ENCODE results near the gene UNKL.
A peak's percentile ranks its signal among the peaks of the same experiment; 100 is the strongest.

The UNKL gene

GRCh38 chr16:1407753-1408152 lies 6.8 kb downstream of the UNKL start:
- no peak for DNase-seq (ENCODE audit: low read depth in 2 of 3, low spot score in 1 of 3)

DNA sequence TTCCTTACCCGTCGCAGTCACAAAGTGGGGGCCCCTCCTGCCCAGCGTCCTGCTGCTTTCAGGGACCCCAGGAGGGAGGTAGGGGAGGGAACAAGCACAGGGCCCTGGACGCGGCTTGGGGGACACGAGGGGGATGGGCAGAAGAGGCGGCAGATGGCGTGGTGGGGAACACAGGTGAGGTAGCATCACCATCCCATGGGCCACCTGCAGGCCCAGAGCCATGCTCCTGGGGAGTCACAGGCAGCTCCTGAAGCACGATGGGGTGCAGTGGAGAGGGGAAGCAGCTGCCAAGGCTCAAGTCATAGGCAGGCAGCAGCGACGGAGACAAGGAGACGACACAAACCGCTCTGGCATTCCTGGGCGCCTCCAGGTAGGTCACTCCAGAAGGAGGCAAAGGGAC lies 10.8 kb downstream of the UNKL start:
- no peak for DNase-seq (ENCODE audit: low read depth in 2 of 3, low spot score in 1 of 3)

- no peak for DNase-seq (ENCODE audit: low read depth in 2 of 3, low spot score in 1 of 3)
These were observed 11.5 kb downstream of the UNKL start for GRCh38 chr16:1403036-1403435.

- no peak for DNase-seq (ENCODE audit: low read depth in 2 of 3, low spot score in 1 of 3)
These were observed 12.7 kb downstream of the UNKL start for GRCh38 chr16:1401758-1402154.

- DNase-seq (ENCODE audit: low read depth in 2 of 3, low spot score in 1 of 3), result no peak
These were observed 13.3 kb downstream of the UNKL start for GRCh38 chr16:1401061-1401757.

GRCh38 chr16:1398826-1399581 lies 15.5 kb downstream of the UNKL start:
- no peak for DNase-seq (ENCODE audit: low read depth in 2 of 3, low spot score in 1 of 3)

DNA sequence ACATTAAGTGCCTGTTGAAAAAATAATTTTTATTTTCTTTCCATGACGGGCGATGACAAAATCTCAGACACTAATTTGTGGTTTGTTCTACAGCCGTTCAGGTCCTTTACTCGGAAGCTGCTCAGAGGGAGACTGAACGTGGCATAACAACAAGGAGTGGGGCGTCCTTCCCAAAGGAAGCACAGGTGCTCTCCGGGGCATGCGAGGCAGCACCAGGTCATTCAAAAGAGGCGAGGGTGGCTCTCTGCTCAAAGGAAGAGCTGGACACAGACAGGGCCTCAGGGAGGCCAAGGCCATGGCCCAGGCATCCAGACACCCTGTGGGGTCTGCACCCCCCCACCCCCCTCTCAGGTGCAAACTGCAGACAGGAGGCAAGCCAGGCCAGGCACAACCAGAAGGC lies 16.2 kb downstream of the UNKL start:
- DNase-seq (ENCODE audit: low read depth in 2 of 3, low spot score in 1 of 3), result no peak

GRCh38 chr16:1397779-1398178 lies 16.7 kb downstream of the UNKL start:
- no peak for DNase-seq (ENCODE audit: low read depth in 2 of 3, low spot score in 1 of 3)

- no peak for DNase-seq (ENCODE audit: low read depth in 2 of 3, low spot score in 1 of 3)
These were observed 19.0 kb downstream of the UNKL start for GRCh38 chr16:1395444-1396031.

GRCh38 chr16:1394367-1394951 lies 20.0 kb downstream of the UNKL start:
- no peak for DNase-seq (ENCODE audit: low read depth in 2 of 3, low spot score in 1 of 3)

- DNase-seq (ENCODE audit: low read depth in 2 of 3, low spot score in 1 of 3), result no peak
These were observed 20.8 kb downstream of the UNKL start for GRCh38 chr16:1393613-1394176.

GRCh38 chr16:1392826-1393225 lies 21.7 kb downstream of the UNKL start:
- no peak for DNase-seq (ENCODE audit: low read depth in 2 of 3, low spot score in 1 of 3)

GRCh38 chr16:1390239-1390779 lies 24.2 kb downstream of the UNKL start:
- DNase-seq (ENCODE audit: low read depth in 2 of 3, low spot score in 1 of 3), result no peak

DNA sequence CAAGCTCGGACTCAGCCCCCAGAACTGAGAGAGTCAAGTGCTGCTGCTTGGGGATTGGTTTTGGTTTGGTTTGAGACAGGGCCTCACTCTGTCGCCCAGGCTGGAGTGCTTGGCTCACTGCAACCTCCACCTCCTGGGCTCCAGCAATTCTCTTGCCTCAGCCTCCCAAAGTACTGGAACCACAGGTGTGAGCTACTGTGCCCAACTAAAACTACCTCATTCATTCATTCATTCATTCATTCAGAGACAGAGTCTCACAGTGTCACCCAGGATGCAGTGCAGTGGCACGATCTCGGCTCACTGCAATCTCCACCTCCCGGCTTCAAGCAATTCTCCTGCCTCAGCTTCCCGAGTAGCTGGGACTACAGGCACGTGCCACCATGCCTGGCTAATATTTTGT lies 24.7 kb downstream of the UNKL start:
- no peak for DNase-seq (ENCODE audit: low read depth in 2 of 3, low spot score in 1 of 3)

- no peak for DNase-seq (ENCODE audit: low read depth in 2 of 3, low spot score in 1 of 3)
These were observed 27.2 kb downstream of the UNKL start for GRCh38 chr16:1387331-1387730.

DNA sequence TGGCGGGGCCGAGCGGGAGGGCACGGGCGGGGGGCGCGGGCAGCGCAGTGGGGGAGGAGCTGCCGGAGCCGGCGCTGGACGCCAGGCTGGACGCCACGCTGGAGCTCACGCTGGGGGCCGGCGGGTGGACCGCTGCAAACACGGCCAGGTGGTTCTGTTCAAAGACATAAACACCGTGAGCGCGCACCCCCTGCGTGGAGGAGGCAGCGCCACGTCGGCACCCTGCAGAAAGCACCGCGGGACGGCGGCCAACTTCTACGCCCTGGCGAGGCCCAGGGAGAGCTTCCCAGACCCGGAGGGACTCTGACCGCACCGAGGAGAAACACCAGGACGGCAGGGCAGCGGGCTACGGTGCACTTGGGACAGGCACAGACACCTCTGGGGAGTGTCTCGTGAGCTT lies 29.3 kb downstream of the UNKL start:
- no peak for DNase-seq (ENCODE audit: low read depth in 2 of 3, low spot score in 1 of 3)

GRCh38 chr16:1383556-1383955 lies 30.9 kb downstream of the UNKL start:
- no peak for DNase-seq (ENCODE audit: low read depth in 2 of 3, low spot score in 1 of 3)

DNA sequence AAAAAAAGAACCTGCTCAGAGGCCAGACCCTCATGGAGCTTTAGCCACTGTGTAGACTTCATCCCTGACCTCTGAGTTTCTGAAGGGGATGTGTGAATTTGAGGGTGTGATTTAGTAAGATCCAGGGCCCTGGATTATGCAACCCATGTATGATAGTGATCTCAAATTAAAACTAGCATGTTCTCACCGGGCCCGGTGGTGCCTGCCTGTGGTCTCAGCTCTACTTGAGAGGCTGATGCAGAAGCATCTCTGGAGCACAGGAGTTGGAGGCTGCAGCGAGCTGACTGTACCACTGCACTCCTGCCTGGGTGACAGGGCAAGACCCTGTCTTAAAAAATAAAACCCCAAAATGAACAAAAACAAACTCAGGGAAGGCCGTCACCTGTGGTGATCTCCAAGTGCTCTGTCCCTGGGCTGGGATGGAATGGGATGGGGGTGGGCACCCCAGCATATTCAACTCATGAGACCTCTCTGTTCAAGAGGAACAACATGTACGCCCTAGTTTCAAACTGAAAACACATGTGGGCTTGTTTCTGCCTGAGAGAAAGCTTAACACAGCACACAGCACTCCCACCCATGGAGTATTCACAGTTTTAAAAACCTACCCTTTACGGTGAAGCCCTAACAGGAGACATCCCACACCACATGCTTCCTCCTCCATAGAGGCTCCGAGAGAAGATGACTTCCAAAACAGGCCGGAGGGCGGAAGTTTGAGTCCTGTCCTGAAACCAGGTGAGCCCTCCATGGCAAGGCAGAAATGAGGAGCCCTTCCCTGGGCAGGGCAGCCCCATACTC lies 32.7 kb downstream of the UNKL start:
- DNase-seq (ENCODE audit: low read depth in 2 of 3, low spot score in 1 of 3), result no peak

GRCh38 chr16:1380195-1380594 lies 34.3 kb downstream of the UNKL start:
- DNase-seq (ENCODE audit: low read depth in 2 of 3, low spot score in 1 of 3), result no peak

DNA sequence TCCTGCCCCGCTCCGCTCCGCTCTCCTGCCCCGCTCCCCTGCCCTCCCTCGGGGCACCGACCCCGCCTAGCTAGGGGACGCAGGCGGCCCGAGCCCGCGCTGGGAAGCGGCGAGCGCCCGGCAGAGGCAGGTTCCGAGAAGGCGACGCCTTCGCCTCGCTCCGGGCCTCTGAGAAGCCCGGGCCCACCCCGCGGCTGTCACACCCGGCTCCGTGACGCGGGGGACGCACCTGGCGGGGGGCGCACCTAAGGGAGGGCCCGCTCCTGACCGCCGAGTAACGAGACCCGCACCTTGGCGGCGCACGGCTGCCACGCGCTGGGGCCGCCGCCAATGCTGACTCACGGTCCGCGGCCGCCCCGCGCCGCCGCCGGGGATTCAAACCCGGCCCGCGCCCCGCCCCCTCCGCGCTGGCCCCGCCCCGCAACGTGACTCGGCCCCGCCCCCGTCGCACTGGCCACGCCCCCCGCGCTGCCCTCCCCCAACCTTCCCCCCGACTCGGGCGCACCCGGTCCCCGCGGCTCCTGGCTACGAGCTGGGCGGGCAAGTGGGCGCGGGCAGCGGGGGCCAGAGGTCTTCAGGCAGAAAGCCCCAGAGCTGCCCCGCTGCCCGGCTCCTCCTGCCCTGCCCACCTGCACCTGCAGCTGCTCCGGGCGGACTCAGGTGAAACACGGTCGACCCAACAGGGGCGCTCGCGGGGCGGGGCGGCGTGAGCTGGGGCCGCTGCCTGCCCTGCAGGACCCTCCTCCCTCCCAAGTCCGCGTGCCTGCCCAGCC lies 35.0 kb downstream of the UNKL start:
- DNase-seq (ENCODE audit: low read depth in 2 of 3, low spot score in 1 of 3), result peak; percentile 52 to 71 (median 69)

Data from stimulated activated CD4-positive, alpha-beta T cell treated with anti-CD3 and anti-CD28 coated beads, Interleukin-12 subunit alpha, Interleukin-12 subunit beta, amount 100 ng/mL, for 48 hours (primary cell).